HepG2 (cell line): ENCODE results near the gene STIP1.
"Not testable (repeated sequence)": the region's sequence is repeated elsewhere in the genome, so short reads cannot be mapped to it uniquely, and the experiment has no call there.

ENCODE experiments used
- ERF ChIP-seq: IDR thresholded peaks from 2 replicates; pipeline ENCODE4 v1.6.1; 2018; ENCODE audit warnings: missing biosample characterization, missing genetic modification reagents
- ETV6 ChIP-seq: sonication (generic); formaldehyde crosslinking; conservative IDR thresholded peaks from 2 replicates; pipeline ENCODE4 v1.4.0; 2020; ENCODE audit warnings: missing genetic modification reagents
- JUND ChIP-seq: sonication (generic); formaldehyde crosslinking; IDR thresholded peaks from 2 replicates; pipeline ENCODE4 v1.8.0; 2022; ENCODE audit warnings: mild to moderate bottlenecking, missing genetic modification reagents
- NCOA2 ChIP-seq: sonication (generic); formaldehyde crosslinking; IDR thresholded peaks from 2 replicates; pipeline ENCODE4 v1.8.0; 2022; ENCODE audit warnings: inconsistent platforms

GRCh38 chr11:64162769-64163168, 23.2 kb upstream of the STIP1 start:
- TF ChIP-seq ETV6, ERF, JUND, NCOA2 (CRISPR knock-in tag): not testable (repeated sequence)
